Mammary epithelial cell (primary cell): ENCODE measurements around the gene TOMM40L.

Experiments used
- EZH2 ChIP-seq: IDR thresholded peaks from 2 replicates; pipeline ENCODE4 v1.6.1; 2012; ENCODE audit warnings: low read length, inconsistent platforms, borderline replicate concordance
- TF ChIP-seq, protein P1 (sequence below), 2 donors: IDR thresholded peaks in 1 of 2; conservative IDR thresholded peaks in 1 of 2; 2 replicates each; pipeline ENCODE4 v1.5.1; 2011 to 2012; ENCODE audit warnings: inconsistent platforms in 2 of 2, low read length in 2 of 2, mild to moderate bottlenecking in 2 of 2, control low read depth in 1 of 2, low read depth in 1 of 2; ENCODE audit not compliant: insufficient read depth in 1 of 2; ENCODE audit errors: extremely low read depth in 1 of 2

DNA sequence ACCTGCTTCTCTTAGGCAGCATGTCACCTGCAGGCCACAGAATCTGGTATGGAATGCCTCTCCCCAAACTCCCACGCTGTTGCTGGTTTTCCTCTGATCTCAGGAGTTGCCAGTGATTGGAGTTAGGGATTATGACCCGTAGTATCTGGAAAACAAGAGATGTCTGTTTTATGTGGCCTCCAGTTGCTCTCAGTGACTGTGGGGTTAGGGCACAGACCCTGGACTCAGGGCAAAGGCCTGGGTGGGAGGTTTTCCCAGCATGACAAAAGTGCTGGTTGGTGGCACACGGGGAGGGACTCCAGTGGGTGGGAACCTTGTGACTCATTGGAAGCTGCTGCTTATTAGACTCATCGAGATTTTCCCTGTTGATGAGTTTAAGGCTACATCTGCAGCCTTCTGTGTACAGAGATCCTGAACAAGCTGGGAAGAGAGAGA lies 12.2 kb downstream of the TOMM40L start, which contains the start of gene NR1I3:
- TF ChIP-seq, protein P1, sequence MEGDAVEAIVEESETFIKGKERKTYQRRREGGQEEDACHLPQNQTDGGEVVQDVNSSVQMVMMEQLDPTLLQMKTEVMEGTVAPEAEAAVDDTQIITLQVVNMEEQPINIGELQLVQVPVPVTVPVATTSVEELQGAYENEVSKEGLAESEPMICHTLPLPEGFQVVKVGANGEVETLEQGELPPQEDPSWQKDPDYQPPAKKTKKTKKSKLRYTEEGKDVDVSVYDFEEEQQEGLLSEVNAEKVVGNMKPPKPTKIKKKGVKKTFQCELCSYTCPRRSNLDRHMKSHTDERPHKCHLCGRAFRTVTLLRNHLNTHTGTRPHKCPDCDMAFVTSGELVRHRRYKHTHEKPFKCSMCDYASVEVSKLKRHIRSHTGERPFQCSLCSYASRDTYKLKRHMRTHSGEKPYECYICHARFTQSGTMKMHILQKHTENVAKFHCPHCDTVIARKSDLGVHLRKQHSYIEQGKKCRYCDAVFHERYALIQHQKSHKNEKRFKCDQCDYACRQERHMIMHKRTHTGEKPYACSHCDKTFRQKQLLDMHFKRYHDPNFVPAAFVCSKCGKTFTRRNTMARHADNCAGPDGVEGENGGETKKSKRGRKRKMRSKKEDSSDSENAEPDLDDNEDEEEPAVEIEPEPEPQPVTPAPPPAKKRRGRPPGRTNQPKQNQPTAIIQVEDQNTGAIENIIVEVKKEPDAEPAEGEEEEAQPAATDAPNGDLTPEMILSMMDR (conservative IDR thresholded peaks at IDR 0.05 in 1 of 2, IDR thresholded peaks at IDR 0.05 in 1 of 2; ENCODE audit: extremely low read depth in 1 of 2, insufficient read depth in 1 of 2, low read depth in 1 of 2, low read length in 2 of 2): no peak
- no peak for TF ChIP-seq EZH2
